ENCODE data around the gene DNAH9. TPM values are rescaled to one million over a fixed set of nuclear protein-coding genes. Genes with fewer than 3 reads are reported as not detected.

Gene DNAH9
- total RNA-seq, 1 donor from 2014 or later, result under 0.01 TPM

DNA sequence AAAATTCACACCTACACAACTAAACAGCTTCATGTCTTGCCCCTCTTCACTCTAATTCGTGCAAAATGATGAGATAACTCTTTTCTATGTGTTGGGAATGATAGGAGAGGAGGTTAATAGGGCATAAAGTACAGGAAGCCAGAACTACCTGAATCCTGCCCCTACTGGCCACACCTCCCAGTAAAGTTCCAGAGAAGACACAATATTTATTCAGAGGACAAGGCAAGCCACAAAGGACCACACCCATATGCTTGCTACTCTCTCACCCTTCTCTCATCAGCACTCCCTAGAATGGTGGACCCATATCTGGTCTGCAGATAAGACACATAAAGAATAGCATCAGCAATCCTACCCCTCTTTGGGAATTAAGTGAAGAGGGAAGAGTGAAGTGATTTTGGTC lies 324.4 kb downstream of the DNAH9 start:
- Histone ChIP-seq H3K4me3 (ENCODE audit: low read depth, low read length) (no peak overlapping the region), H3K27me3 (ENCODE audit: control insufficient read depth, insufficient read depth, low read length) (no peaks in the 10 kb centered on the region), H3K36me3 (ENCODE audit: control insufficient read depth, insufficient read depth, low read length) (no peaks in the 10 kb centered on the region)
- TF ChIP-seq, protein P1, sequence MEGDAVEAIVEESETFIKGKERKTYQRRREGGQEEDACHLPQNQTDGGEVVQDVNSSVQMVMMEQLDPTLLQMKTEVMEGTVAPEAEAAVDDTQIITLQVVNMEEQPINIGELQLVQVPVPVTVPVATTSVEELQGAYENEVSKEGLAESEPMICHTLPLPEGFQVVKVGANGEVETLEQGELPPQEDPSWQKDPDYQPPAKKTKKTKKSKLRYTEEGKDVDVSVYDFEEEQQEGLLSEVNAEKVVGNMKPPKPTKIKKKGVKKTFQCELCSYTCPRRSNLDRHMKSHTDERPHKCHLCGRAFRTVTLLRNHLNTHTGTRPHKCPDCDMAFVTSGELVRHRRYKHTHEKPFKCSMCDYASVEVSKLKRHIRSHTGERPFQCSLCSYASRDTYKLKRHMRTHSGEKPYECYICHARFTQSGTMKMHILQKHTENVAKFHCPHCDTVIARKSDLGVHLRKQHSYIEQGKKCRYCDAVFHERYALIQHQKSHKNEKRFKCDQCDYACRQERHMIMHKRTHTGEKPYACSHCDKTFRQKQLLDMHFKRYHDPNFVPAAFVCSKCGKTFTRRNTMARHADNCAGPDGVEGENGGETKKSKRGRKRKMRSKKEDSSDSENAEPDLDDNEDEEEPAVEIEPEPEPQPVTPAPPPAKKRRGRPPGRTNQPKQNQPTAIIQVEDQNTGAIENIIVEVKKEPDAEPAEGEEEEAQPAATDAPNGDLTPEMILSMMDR (IDR thresholded peaks at IDR 0.05; ENCODE audit: insufficient read depth, low read length, severe bottlenecking), result no peak
- FAIRE-seq (no peak), DNase-seq (ENCODE audit: low read depth) (no peak)

DNA sequence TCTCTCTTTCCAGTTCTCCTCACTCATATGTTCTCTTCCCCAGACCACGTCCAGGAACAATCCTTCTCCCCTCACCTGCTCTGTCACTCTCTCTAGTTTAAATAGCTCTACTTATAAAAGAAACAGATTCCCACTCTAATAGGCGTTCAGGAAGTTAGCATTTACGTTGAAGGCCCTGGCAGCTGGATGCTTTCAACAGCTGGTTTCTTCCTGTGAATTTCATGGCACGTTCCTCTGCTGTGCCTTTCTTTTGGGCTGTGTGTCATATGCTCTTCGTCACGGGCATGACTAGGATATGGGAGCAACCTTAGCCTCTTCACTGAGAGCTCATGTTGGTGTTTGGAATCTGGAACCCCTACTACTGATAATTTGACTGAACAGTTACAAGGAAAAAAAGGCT lies 325.8 kb downstream of the DNAH9 start:
- DNase-seq (ENCODE audit: low read depth) (no peak), FAIRE-seq (no peak)
- H3K36me3 ChIP-seq (ENCODE audit: control insufficient read depth, insufficient read depth, low read length), result no peaks in the 10 kb centered on the region
- no peak overlapping the region for H3K4me3 ChIP-seq (ENCODE audit: low read depth, low read length)
- no peaks in the 10 kb centered on the region for H3K27me3 ChIP-seq (ENCODE audit: control insufficient read depth, insufficient read depth, low read length)
- TF ChIP-seq, protein P1 (IDR thresholded peaks at IDR 0.05; ENCODE audit: insufficient read depth, low read length, severe bottlenecking), result no peak

DNA sequence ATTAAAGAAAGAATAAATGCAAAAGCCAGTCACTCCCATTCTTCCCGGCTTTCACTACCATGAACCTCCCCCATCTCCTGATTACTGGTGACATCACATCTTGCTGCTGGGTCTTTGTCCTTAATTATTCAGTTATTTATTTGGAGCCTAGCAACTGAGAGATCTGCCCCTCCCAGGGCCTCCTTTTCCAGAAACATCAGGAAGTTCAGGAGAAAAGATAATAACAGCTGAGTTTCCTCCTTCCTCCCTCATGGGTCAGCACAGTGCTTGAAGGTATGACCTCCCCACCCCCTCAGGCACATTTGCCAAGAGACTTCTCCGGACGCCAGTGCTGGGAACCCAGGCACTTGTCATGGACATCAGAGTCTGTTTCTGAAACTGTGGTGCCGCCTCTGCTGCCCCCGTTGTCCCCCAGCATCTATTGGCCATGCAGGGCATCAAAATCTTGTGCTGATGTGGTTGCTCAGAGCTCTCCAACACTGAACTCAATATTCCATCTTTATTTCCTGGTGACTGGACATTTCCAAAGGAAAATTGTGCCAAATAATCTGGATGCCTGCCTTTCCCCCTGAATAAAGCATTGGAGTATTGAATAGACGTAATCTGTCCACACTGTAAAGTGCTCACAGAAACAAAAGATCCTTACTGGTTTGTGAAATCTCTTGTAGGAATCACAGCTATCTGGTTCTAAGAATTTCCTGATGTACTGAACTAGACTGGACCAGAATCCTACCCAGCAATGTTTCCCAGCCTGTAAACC lies 327.2 kb downstream of the DNAH9 start:
- DNase-seq (ENCODE audit: low read depth), result no peak
- no peak overlapping the region for H3K4me3 ChIP-seq (ENCODE audit: low read depth, low read length)
- FAIRE-seq, result no peak
- TF ChIP-seq, protein P1 (IDR thresholded peaks at IDR 0.05; ENCODE audit: insufficient read depth, low read length, severe bottlenecking), result no peak
- H3K36me3 ChIP-seq (ENCODE audit: control insufficient read depth, insufficient read depth, low read length), result no peaks in the 10 kb centered on the region
- H3K27me3 ChIP-seq (ENCODE audit: control insufficient read depth, insufficient read depth, low read length), result no peaks in the 10 kb centered on the region

DNA sequence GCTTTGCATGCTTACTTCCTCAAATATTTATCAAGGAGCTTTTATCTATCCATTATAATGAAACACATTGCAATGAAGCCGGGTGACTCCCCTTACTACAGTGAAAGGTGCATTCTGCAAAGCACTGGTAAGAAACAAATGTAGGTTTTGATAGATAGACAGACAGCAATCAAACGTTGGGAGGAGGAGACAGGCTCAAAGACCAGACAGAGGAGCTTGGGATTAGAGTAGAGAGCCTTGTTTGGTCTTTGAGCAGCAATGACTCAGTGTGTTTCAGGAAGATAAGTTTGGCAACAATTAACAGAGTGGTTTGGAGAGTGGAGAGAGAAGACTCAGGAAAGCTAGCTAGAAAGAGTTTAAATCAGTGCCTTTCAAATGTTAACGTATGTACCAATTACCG lies 330.2 kb downstream of the DNAH9 start:
- FAIRE-seq, result no peak
- Histone ChIP-seq H3K27me3 (ENCODE audit: control insufficient read depth, insufficient read depth, low read length) (no peaks in the 10 kb centered on the region), H3K36me3 (ENCODE audit: control insufficient read depth, insufficient read depth, low read length) (no peaks in the 10 kb centered on the region), H3K4me3 (ENCODE audit: low read depth, low read length) (no peak overlapping the region)
- peak; percentile 17 for DNase-seq (ENCODE audit: low read depth)
- TF ChIP-seq, protein P1 (IDR thresholded peaks at IDR 0.05; ENCODE audit: insufficient read depth, low read length, severe bottlenecking), result no peak

DNA sequence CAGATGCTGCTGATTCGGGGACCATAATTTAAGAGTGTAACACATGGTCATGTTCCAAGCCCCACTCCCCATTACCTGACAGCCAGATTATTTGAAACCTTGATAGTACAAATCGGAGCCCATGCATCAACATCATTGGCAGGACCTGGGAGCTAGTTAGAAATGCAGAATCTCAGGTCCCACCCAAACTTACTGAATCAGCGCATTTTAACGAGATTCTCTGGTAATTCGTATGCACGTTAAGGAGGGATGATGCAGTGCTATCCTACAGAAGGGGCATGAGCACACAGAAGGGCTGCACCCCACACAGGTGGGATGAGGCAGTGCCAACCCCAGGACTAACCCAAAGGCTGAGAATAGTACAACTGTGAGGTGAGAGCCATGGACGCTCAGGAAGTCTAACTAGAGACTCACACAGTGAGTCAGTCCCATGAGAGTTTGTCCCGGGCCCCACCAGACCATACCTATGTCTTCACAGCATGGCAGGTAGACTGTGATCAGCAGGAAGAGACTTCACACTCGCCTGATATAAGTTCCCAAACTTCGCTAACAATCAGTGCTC lies 334.1 kb downstream of the DNAH9 start:
- TF ChIP-seq, protein P1 (IDR thresholded peaks at IDR 0.05; ENCODE audit: insufficient read depth, low read length, severe bottlenecking), result no peak
- Histone ChIP-seq H3K36me3 (ENCODE audit: control insufficient read depth, insufficient read depth, low read length) (no peaks in the 10 kb centered on the region), H3K27me3 (ENCODE audit: control insufficient read depth, insufficient read depth, low read length) (no peaks in the 10 kb centered on the region), H3K4me3 (ENCODE audit: low read depth, low read length) (no peak overlapping the region)
- FAIRE-seq (no peak), DNase-seq (ENCODE audit: low read depth) (no peak)

Data from bronchial epithelial cell (primary cell).